Stimulated activated CD4-positive, alpha-beta T cell treated with anti-CD3 and anti-CD28 coated beads, Interleukin-15, amount 100 ng/mL, for 24 hours (primary cell): Measurements from ENCODE around the gene ASIC1.

Experiments
- DNase-seq: peaks from one replicate; pipeline ENCODE4 v3.0.0-alpha.2; 2020

The ASIC1 gene

DNA sequence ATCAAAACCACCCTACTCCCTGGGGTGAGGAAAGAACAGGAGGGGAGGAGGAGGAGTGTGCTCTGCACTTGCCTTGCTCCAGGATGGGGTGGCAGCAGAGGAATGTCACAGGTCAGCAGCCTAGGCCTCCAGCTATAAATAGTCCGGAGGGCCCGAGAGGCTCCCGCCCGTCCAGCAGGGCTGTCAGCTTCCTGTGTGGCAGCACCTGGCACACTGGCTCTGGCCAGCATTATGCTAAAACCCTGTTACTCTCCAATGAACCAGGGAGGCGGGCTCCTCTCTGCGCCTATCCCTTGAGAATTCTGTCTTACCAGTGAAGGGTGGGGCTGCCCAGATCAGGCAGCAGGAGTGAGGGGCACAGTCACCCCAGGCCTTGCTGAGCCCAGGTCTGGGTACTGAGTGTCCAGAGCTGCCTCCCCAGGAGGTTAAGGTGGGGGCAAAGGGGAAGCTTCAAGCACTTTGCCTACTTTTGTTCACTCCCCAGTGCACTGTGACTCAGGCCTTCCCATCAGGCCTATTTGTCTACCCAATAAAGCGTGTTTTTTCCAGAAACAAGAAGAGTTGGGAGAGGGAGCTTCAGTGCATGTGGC lies 53.5 kb downstream of the ASIC1 start:
- DNase-seq: no peak

DNA sequence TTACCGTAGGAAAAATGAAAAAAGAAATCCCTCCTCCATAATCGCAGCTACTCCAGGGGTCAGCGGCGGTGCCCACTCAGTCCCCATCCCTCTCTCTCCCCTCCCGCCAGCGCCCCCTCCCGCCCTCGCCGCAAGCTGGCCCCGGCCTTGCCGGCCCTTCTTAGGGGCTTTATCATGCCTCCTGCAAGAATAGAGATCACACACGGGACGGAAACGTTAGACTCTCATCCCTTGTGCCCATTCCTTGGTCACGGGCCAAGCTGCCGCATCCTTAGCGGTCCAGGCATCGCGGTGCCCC lies 53.9 kb downstream of the ASIC1 start:
- no peak for DNase-seq

GRCh38 chr12:50111693-50112455 lies 54.5 kb downstream of the ASIC1 start, which contains the start of gene COX14:
TSS of gene COX14 (plus strand) at chr12:50112236. CDS start at chr12:50120044, 7,808 bp downstream.
- DNase-seq: peak; percentile 98

DNA sequence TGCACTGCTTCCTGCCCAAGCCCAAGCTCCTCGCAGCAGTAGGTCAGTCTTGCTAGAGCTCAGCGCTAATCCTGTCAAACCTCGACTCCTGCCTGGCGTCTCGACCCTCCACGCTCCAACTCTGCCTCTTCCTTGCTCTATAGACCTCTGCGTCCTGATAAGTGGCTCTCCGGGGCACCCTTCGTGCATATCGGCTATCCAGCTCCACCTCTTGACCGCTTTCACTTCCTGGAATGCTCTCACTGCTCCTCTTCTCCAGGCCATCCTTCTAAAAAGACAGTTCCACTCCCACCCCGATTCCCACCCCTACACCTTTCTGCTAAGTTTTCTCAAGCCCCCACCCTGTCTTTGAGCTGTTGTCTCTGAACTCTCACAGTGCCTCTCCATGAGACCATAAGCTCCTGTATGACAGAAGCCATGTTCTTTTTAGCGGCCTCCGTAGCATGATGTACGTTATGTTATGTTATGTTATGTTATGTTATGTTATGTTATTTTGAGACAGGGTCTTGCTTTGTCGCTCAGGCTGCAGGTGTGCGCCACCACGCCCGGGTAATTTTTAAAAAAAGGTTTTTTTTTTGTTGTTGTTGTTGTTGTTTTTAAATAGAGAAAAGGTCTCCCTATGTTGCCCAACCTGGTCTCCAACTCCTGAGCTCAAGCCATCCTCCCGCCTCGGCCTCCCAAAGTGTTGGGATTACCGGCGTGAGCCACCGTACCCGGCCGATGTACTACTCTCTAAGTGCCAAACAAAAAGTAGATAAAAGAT lies 55.2 kb downstream of the ASIC1 start:
- no peak for DNase-seq

DNA sequence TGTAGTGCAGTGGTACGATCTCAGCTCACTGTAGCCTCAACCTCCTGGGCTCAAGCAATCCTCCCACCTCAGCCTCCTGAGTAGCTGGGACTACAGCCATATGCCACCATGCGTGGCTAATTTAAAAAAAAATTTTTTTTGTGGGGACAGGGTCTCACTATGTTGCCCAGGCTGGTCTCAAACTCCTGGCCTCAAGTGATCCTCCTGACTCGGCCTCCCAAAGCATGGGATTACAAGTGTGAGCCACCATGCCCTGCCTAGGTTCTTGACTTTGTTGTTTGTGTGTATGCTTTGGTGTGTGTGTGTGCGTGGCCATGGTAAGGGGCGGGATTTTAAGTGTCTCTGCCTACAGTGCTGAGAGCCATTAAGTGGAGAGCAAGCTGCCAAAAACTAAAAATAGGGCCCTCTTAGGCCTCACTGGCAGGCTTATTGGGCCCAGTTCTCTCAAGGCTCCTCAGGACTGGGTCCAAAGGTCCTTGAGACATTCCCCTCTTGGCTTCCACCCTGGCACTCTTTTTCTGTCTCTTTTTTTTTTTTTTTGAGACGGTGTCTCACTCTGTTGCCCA lies 59.7 kb downstream of the ASIC1 start:
- no peak for DNase-seq

DNA sequence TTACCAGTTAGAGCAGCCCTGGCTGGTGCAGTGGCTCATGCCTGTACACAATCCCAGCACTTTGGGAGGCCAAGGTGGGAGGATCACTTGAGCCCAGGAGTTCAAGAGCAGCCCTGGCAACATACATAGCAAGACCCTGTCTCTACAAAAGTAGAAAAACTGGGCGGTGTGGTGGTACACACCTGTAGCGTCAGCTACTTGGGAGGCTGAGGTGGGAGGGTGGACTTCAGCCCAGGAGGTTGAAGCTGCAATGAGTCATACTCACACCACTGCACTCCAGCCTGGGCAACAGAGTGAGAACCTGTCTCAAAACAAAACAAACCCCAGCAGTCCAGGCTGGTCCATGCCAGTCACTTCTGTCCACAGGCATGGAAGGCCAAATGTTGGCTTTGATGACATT lies 62.0 kb downstream of the ASIC1 start:
- no peak for DNase-seq

GRCh38 chr12:50120521-50120920 lies 63.1 kb downstream of the ASIC1 start:
- DNase-seq: no peak

- no peak for DNase-seq
These were observed 63.6 kb downstream of the ASIC1 start for GRCh38 chr12:50120953-50121352.

- DNase-seq: no peak
These were observed 64.2 kb downstream of the ASIC1 start for GRCh38 chr12:50121641-50122040.

GRCh38 chr12:50123203-50123602 lies 65.8 kb downstream of the ASIC1 start:
- no peak for DNase-seq

GRCh38 chr12:50127546-50127945 lies 70.2 kb downstream of the ASIC1 start:
- no peak for DNase-seq

GRCh38 chr12:50129290-50129689 lies 71.9 kb downstream of the ASIC1 start:
- DNase-seq: no peak

- DNase-seq: no peak
These were observed 75.2 kb downstream of the ASIC1 start for GRCh38 chr12:50132505-50133135.
